GM12891 (cell line): ENCODE data around the gene ERGIC3.

Experiments used
- POLR2A ChIP-seq: IDR thresholded peaks from 2 replicates; pipeline ENCODE4 v1.6.1; 2011; ENCODE audit warnings: low read depth, low read length, control low read depth
- POLR2AphosphoS5 ChIP-seq: IDR thresholded peaks from 2 replicates; pipeline ENCODE4 v1.6.1; 2011; ENCODE audit warnings: low read depth, low read length, control low read depth
- POU2F2 ChIP-seq: IDR thresholded peaks from 2 replicates; pipeline ENCODE4 v1.6.1; 2011; ENCODE audit warnings: low read depth, mild to moderate bottlenecking, control low read depth, low read length, moderate library complexity
- TAF1 ChIP-seq: IDR thresholded peaks from 2 replicates; pipeline ENCODE4 v1.6.1; 2011; ENCODE audit warnings: low read depth, low read length, control low read depth

DNA sequence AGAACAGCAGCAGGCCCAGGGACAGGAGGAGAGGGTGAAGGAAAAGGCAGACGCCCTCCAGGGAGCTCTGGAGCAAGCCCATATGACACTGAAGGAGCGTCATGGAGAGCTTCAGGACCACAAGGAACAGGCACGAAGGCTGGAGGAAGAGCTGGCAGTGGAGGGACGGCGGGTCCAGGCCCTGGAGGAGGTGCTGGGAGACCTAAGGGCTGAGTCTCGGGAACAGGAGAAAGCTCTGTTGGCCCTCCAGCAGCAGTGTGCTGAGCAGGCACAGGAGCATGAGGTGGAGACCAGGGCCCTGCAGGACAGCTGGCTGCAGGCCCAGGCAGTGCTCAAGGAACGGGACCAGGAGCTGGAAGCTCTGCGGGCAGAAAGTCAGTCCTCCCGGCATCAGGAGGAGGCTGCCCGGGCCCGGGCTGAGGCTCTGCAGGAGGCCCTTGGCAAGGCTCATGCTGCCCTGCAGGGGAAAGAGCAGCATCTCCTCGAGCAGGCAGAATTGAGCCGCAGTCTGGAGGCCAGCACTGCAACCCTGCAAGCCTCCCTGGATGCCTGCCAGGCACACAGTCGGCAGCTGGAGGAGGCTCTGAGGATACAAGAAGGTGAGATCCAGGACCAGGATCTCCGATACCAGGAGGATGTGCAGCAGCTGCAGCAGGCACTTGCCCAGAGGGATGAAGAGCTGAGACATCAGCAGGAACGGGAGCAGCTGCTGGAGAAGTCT is 37.9 kb upstream of the ERGIC3 start:
- TF ChIP-seq POLR2A = no peak
- no peak for TF ChIP-seq POLR2AphosphoS5
- TF ChIP-seq TAF1 = no peak
- no peak for TF ChIP-seq POU2F2
